OCI-M1 (cell line): ENCODE results near the gene MFSD6.
A peak's percentile ranks its signal among the peaks of the same experiment; 100 is the strongest.
"Not testable (repeated sequence)": the region's sequence is repeated elsewhere in the genome, so short reads cannot be mapped to it uniquely, and the experiment has no call there.

Source experiments
- DNase-seq: peaks from one replicate; lab custom pipeline; 2025; lab: John Stamatoyannopoulos, UW

The MFSD6 gene

DNA sequence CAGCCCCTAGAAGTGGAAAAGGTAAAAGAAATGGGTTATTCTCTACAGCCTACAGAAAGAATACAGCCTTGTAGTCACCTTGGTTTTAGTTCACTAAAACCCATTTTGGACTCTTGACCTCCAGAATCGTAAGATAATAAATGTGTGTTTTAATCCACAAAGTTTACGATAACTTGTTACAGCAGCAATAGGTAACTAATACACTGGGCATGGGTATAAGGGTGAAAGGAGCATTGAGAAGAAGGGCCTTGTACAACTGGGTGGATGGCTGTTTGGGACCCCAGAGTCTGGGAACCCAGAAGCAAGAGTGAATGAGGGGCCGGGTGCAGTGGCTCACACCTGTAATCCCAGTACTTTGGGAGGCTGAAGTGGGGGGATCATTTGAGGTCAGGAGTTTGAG is 2.2 kb upstream of the MFSD6 start:
- DNase-seq, result no peak

DNA sequence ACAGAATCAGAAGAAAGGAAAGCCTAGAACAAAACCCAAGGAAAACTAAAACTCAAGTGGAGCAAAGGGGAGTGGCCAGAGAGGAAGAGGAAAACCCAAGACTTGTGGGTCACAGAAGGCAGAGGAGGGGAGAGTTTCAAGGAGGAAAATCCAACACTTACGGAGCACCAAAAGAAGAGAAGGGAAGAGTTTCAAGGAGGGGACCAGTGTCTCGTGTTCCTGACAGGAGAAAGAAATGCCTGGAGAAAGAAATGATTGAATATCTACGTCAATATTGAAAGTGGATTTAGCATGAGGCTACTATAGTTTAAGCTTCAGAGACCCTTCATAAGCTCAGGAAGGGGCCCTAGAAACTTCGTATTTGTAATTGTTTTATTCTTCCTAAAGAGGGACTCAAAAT is 1.4 kb upstream of the MFSD6 start:
- no peak for DNase-seq

DNA sequence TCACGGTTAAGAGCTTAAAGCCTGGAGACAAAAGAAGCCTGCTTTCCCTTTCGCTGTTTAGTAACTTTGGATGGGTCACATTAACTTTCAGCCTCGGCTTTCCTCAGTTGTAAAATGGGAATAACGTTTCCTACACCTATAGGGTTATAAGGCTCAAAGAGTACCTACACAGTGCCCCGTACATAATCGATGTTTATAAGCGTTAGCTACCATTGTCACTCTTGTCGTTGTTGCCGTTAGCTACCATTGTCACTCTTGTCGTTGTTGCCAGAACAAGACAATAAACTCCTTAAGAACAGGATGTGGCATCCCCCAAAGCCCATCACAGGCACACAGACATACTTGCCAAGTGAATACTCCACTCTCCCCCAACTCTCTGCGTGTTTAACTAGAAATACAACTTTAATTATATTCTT is 901 bp upstream of the MFSD6 start:
- no peak for DNase-seq

DNA sequence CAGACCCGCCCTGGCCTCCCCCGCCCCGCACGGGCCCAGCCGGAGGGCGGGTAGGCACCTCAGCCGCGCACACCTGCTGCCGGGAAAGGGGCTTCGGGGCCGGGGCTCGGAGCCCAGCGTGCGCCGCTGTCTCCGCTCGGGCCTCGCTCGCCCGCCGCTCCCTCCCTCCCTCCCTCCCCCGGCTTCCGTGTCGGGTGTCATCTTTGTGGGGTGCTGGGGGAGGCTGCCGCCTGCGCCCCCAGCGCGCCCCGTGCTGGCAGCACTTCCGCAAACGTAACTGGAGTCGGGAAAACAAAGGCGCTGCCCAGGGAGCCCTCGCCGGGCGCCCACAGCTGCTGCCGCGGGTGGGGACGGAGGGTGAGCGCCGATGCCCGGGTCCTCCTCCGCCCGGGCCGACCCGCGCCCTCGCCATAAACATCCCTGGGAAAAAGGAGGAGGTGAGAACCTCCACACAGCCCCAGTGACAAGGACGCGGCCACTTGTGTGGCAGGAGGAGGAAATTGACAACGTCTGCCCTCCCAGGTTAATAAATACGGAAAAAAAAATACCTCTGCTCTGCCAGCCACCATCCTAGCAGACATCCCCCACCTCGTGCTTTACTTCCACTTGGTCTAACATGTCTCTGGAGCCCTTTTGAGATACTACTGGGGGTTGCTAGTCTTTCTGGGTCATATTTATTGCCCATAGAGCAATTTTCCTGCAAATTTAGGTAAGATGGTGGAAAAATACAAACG is 550 bp downstream of the MFSD6 start:
- DNase-seq, result peak; percentile 33

DNA sequence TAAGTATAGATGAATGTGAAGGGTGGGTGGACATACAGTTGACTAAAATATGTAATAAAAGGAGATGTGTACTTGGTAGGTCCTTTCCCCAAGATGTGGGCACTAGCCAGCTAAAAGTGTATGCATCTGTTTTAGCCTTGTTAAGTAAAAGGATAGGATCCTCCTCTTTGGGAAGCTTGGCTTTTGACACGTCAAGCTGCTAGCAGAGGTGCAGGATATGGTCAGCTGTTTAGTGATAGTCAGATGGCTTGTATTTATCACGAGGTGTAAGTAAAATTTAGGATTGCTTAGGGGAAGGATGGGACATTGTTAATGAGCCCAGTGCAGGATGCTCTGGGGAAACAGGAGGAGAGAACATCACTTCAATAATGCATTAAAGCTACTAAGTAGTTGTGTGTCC is 1.5 kb downstream of the MFSD6 start:
- no peak for DNase-seq

DNA sequence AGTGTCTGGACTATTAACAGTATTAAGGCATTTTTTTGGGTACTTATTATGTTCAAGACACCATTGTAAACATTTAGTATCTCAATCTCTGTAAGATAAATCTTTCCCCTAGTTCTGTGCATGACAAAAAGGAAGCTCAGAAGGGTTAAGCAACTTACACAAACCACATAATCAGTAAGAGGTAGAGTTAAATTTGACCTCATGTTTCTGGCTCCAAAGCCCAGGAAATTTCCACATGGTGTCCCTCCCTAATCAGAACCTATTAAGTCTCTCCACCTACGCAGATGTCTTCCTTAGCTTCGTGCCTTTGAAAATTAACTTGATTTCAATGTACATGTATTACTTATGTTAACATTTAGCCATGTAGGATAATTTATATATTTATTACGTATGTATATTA is 2.0 kb downstream of the MFSD6 start:
- DNase-seq, result no peak

DNA sequence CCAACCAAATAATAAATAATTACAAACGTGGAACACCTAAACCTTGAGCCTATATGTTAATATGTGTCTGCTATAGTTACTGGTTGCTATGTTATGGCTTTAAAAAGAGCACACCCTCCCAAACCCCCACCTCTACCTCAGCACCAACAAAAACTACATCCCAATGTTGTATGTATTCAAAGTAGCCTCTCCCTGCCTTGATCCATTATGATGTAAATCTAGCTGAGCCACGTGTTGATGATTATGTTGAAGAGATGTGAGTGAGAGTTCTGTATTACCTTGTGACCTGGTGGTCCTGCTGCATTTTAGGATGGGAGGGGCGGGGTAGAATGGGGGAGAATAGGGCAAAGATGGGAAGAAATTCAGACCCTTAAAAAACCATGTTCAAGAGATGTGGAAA is 4.8 kb downstream of the MFSD6 start:
- no peak for DNase-seq

DNA sequence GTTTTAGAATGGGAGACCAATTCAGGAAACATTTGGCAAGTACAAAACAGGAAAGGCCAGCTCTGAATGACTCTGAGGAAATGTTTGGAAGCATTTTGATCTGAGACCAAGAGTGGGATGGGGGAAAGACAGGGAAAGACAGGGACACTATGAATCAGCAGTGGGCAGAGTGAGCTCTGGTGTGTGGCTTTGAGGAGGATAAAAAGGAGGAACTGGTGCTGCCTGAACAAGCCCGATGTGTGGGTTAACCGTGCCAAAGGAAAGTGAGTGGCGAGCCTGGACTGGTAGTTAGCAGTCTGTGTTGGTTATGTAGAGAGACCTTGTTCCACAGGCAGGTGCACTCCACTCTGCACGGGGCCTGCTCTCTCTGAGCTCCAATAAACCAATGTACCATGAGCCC is 5.3 kb downstream of the MFSD6 start:
- DNase-seq, result no peak

DNA sequence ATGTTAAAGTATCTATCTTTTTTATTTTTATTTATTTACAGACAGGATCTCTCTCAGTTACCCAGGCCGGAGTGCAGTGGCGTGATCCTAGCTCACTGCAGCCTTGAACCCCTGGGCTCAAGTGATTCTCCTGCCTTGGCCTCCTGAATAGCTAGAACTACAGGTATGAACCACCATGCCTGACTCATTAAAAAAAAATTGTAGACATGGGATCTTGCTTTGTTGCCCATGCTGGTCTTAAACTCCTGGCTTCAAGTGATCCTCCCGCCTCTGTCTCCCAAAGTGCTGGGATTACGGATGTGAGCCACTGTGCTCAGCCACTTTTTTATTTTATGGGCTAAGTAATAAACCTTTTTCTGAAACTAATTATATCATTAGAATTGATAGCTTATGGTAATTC is 7.1 kb downstream of the MFSD6 start:
- DNase-seq, result no peak

DNA sequence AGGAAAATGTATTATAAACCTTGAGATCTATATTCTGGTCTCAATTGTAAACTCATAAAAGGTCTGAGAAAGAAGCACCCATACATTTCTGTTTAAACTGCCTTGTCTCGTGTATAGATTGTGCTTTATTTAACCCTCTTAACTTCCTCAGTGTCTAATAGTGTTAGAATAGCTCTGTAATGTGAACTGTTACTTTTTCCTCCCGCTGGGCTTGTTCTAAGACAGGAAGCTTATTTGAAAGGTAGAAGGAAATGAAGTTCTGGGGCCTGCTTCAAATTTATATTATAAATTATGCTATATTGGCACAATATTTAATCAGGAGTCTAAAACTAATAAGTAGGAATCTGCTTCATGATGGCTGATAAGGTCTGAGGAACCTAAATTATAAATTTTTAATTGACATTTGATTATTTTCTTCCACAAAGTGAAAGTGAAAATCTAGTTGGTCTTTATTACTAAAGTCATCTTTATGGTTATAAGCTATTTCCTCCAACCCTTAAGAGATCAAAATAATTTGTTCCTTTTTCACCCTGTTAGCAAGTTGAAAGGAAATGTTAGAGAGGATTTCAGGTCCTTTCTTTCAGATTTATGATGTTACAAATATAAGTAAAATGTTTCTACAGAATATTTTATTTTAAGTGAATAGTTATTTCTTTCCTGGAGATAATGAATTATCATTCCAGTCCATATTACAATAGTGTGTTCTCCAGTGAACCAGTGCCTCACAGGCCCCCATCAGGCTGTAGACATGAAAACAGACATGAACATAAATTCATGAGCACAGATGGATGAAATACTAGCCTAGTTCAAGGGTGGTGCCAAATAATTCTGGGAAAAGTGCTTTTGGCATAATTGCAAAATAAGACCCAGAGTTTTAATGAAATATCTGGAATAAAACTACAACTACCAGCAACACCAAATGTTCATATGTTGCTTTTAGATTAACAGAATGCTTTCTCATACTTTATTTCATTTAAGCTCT is 7.9 kb downstream of the MFSD6 start:
- peak; percentile 38 for DNase-seq

DNA sequence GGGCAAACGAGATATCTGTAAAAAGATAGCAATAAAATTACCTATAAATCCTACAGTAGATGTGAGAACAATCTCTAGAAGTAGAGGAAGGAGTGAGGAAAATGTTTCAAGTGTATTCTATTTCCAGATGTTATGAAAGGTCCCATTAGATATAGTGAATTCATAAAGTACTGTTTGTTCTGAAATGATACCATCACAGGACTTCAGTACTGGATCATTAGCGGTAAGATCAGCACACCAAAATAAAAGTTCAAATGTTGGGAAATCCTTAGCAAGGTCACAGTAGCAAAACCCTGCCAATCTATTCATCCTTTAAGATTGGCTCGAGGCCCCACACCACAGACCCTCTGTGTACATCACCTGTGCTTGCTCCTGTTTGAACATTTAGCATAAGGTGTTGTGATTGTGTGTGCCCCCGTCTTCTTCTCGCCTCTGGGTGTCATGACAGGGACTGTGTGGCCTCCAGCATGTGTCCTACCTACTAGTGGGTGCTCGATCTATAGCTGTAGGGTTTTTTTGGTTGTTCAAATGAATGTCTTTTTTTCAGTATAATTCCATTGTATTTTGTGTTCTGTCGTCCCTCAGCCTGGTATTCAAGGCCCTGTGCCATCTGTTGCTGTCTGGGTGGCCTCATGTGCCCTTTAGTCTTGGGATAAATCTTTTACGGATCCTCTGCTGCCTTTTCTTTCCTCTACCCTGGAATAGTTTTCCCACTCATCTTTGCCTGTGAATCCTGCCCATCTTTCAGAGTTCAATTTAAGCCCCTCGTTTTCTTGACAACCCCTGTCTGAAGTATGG is 9.1 kb downstream of the MFSD6 start:
- no peak for DNase-seq

DNA sequence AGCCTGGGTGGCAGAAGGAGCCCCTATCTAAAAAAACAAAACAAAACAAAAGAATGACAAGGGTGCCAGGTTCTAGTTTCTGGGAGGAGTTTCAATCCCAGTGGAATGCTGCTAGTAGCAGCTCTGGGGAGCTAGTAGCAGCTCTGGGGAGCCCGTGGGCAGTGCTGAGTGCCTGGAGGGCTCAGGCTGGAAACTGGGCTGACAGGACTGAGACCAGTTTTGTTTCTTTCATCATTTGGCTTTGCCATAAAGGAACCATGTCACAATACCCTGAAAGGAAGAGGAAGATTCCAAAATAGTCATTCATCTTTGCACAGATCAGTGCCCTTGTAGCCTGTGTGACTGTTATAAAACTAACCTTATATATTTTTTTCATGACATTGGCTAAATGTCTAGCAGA is 10.6 kb downstream of the MFSD6 start:
- DNase-seq, result no peak

DNA sequence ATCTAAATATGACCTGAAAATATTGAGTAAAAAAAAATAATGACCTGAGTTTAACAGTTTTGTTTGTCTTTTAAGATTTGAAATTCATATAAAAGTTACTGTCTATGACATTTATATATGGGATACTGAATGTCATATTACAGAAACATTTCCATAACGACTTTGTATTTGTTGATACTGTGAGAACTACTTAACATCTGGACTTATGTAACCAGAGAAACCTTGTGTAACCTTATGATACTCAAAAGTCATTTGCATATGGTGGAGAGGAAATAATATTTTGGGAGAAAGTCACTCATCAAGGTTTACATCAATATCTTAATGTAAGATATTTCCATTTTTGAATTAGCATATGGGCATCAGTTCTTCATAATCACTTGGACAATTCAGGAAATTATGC is 12.6 kb downstream of the MFSD6 start:
- DNase-seq, result no peak

DNA sequence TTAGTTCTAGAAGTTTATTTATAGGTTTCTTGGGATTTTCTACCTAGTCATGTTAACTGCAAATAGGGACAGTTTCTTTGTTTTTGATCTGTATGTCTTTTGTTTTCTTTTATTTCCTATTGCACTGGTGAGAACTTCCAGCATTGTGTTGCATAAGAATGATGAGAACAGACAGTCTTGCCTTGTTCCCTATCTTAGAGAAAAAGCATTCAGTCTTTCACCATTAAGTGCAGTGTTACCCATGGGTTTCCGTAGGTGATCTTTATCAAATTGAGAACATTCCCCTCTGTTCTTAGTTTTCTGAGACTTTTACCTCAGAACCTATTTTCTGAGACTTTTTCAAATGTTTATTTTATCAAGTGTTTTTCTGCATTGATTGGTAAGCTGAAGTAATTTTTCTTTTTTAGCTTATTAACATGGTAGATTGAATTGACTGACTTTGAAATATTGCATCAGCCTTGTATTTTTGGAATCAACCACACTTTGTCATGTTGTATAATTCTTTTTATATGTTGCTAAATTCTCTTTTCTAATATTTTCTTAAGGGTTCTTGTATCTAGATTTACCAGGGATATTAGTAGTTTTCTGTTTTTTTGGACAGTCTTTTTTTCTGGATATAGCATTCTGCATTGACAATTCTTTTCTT is 17.2 kb downstream of the MFSD6 start:
- peak; percentile 58 for DNase-seq

DNA sequence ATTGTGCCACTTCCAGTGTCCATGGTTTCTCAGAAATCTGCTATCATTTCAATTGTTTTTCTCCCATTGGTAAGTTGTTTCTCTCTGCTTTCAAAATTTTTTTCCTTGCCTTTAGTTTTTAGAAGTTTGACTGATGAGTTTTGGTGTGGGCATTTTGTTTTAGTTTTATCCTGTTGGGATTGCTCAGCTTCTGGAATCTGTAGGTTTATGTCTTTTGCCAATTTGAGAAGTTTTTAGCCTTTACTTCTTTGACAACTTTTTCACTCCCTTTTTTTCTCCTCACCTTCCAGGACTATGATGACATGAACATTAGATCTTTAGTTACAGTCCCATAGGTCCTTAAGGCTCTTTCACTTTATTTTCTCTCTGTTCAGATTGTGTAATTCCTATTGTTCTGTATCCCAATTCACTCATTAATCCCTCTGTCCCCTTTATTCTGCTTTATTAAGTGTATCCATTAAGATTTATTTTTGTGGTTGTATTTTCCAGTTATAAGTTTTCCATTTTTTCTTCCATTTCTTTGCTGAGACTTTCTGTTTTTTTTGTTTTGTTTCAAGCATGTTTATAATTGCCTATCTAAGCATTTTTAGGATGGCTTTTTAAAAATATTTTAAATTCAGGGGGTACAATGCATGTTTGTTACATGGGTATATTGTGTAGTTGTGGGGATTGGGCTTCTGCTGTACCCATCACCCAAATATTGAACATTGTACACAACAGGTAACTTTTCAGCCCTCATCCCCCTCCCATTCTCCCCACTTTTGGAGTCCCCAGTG is 17.9 kb downstream of the MFSD6 start:
- DNase-seq, result peak; percentile 62

DNA sequence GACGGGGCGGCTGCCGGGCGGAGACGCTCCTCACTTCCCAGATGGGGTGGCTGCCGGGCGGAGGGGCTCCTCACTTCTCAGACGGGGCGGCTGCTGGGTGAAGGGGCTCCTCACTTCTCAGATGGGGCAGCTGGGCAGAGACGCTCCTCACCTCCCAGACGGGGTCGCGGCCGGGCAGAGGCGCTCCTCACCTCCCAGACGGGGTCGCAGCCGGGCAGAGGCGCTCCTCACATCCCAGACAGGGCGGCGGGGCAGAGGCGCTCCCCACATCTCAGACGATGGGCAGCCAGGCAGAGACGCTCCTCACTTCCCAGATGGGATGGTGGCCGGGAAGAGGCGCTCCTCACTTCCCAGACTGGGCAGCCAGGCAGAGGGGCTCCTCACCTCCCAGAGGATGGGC is 22.7 kb downstream of the MFSD6 start:
- DNase-seq, result not testable (repeated sequence)

DNA sequence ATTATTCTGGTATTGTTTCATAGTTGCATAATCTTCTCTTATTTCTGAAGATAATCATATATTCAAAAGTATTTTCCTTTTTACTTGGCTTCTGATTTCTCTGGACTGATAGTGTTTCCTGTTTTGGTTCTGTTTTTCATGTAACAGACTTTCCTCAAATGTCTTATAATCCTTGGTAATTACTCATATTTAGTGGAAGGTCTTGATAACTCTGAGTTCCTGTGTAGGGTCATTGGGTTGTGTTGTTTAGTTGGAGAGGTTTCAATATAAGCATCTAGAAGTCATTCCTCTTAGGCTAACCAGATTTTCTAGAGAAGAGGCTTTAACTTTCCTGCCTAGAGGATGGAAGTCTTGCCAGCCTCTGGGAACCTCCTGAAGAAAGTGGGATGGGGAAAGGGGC is 23.8 kb downstream of the MFSD6 start:
- DNase-seq, result peak; percentile 35

DNA sequence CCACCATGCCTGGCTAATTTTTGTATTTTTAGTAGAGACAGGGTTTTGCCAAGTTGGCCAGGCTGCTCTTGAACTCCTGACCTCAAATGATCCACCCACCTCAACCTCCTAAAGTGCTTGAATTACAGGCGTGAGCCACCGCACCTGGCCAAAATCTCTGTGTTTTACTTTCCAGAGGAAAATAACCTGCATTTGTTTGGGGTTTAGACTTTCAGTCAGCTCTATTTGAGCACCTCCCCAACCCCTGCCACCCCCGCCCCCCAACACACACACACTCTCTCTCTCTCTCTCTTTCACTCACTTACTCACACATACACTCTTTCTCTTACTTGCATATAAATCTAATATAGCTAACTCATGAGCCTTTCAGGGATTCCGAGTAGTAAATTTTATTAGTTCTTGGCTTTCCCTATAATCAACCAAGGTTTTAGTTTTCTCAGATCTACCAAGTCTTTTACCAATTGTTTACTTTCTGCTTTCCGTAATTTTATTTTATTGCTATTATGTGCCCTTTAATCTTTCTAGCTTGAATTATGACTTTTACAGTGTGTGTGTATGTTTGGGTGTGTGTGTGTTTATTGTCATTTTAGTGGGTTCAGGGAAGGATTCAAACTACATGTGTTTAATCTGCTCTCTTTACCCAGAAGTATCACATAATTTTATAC is 24.5 kb downstream of the MFSD6 start:
- no peak for DNase-seq

DNA sequence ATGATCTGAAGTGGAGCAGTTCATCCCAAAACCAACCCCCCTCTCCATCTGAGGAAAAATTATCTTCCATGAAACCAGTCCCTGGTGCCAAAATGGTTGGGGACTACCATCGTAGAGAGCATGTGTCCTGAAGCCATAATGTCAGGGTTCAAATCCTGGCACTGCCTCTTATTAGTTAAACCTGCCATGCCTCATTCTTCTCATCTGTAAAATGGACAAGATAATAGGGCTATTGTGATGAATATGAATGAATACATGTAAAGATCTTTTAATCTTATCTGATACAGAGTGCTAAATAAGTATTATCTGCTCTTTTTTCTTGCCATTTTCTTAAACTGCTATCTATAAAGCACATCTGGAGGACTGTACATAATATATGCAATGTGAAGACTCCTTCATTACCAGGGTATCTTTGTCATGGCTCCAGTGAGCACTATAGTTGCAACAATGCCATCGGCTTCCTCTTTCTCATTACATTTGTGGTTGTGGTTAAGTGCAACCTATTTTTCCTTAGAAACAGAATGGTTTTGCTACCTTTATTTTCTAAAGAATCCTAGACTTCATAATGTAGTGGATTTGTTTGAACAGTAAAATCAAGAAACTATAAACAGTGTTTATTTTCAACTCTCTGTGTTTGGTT is 27.0 kb downstream of the MFSD6 start:
- DNase-seq, result peak; percentile 73

DNA sequence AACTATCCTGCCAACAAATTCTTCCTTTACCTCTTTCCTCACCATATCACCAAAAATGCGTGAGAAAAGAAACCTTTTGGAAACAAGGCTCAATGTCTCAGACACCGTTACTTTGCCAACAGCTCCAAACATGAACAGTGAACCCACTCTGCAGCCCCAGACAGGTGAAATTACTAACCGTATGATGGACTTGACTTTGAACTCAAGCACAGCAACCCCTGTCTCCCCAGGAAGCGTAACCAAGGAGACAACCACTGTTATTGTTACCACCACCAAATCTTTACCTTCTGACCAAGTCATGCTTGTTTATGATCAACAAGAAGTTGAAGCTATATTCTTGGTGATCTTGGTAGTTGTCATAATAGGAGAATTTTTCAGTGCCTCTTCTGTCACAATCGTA is 28.4 kb downstream of the MFSD6 start:
- no peak for DNase-seq
